Esophagus muscularis mucosa (tissue), 4 donors: ENCODE measurements around the gene ADCY1. TPM values are rescaled to one million over a fixed set of nuclear protein-coding genes. Genes with fewer than 3 reads are reported as not detected.

Experiments
- DNase-seq: peaks from one replicate; pipeline ENCODE4 v3.0.0-alpha.2; 2017; ENCODE audit errors: extremely low spot score
- H3K27ac ChIP-seq, 4 donors: fragments of 200-600 bp; sonication (generic); replicated peaks in 1 of 4; 1 replicate in 3 of 4; 2 replicates in 1 of 4; pipeline ENCODE4 v1.5.1; 2016 to 2019; ENCODE audit warnings: mild to moderate bottlenecking in 1 of 4
- H3K27me3 ChIP-seq, 4 donors: fragments of 200-600 bp; sonication (generic); one replicate each; pipeline versions ENCODE4 v1.5.1 to v1.6.0; 2016 to 2019
- H3K36me3 ChIP-seq, 4 donors: fragments of 200-600 bp; sonication (generic); one replicate each; pipeline ENCODE4 v1.5.1; 2016 to 2019
- H3K4me1 ChIP-seq, 4 donors: fragments of 200-600 bp; sonication (generic); one replicate each; pipeline ENCODE4 v1.5.1; 2016 to 2019
- H3K4me3 ChIP-seq, 4 donors: fragments of 200-600 bp; sonication (generic); 1 replicate in 2 of 4; 2 replicates in 2 of 4; pipeline ENCODE4 v1.5.1; 2016 to 2019; ENCODE audit warnings: mild to moderate bottlenecking in 4 of 4, moderate library complexity in 1 of 4
- H3K9me3 ChIP-seq, 4 donors: fragments of 200-600 bp; sonication (generic); 1 replicate in 3 of 4; 2 replicates in 1 of 4; pipeline ENCODE4 v1.5.1; 2016 to 2019
- CTCF ChIP-seq, 3 experiments: fragments of 200-600 bp in 2 of 3; fragments of 450-650 bp in 1 of 3; sonication (generic) in 2 of 3; IDR thresholded peaks; one replicate each; pipeline ENCODE4 v1.5.1; 2017 to 2019; ENCODE audit warnings: antibody characterized with exemption in 3 of 3, mild to moderate bottlenecking in 2 of 3, moderate library complexity in 1 of 3
- EP300 ChIP-seq: sonication (generic); formaldehyde crosslinking; IDR thresholded peaks from one replicate; pipeline ENCODE4 v1.6.1; 2017; ENCODE audit warnings: antibody characterized with exemption
- POLR2A ChIP-seq: fragments of 450-650 bp; IDR thresholded peaks from one replicate; pipeline ENCODE4 v1.6.1; 2017; ENCODE audit warnings: antibody characterized with exemption, moderate library complexity, mild to moderate bottlenecking, low read depth
- POLR2AphosphoS5 ChIP-seq, 2 donors: sonication (generic); formaldehyde crosslinking; IDR thresholded peaks; one replicate each; pipeline ENCODE4 v1.6.1; 2017; ENCODE audit warnings: antibody characterized with exemption in 2 of 2
- WGBS: methylation state at CpG from one replicate; pipeline ENCODE4 v1.1.5; 2018; 5-methylcytosine and 5-hydroxymethylcytosine counted together
- intact Hi-C: fragments of 100-400 bp; cut with DNase I; formaldehyde crosslinking; loops from one replicate; pipeline ENCODE4 v1.15.1; 2023
- total RNA-seq, 4 donors: library from RNA; depleted of rRNA; stranded (reverse); fragments of >200 nt; gene quantifications; one replicate each; pipeline versions ENCODE4 v1.1.0 to v1.2.1, GENCODE V29; 2016

ADCY1 gene
- total RNA-seq, 4 donors from 2014 or later: 0.42 to 2.1 (median 1.2) TPM

- no peaks in the 10 kb centered on the region for H3K27me3 ChIP-seq
- no peak overlapping the region for H3K4me3 ChIP-seq
- no peaks in the 10 kb centered on the region for H3K36me3 ChIP-seq
- DNase-seq: no peak
- intact Hi-C loops: no loop called here
- H3K27ac ChIP-seq: no peak overlapping the region
- WGBS: 80% methylated on average over 3 of the region's 9 CpGs
- H3K9me3 ChIP-seq: peaks cover 0 to 32% (median 17%) of the 10 kb centered on the region in 4 donors
- TF ChIP-seq POLR2AphosphoS5 (IDR thresholded peaks at IDR 0.05): no peak
- TF ChIP-seq CTCF (IDR thresholded peaks at IDR 0.05): no peak
- TF ChIP-seq POLR2A: no peak
- no peak for TF ChIP-seq EP300
- no peaks in the 10 kb centered on the region for H3K4me1 ChIP-seq
These were observed 47.9 kb downstream of the ADCY1 start for GRCh38 chr7:45622058-45622457.

- Histone ChIP-seq H3K4me3 (no peak overlapping the region), H3K36me3 (no peaks in the 10 kb centered on the region), H3K9me3 (peaks cover 0 to 21% (median 13%) of the 10 kb centered on the region in 4 donors), H3K27ac (no peak overlapping the region), H3K27me3 (no peaks in the 10 kb centered on the region), H3K4me1 (no peaks in the 10 kb centered on the region)
- intact Hi-C loops: no loop called here
- DNase-seq: no peak
- 91% methylated on average over 7 of the region's 7 CpGs for WGBS
- no peak for TF ChIP-seq EP300
- no peak for TF ChIP-seq POLR2A
- no peak for TF ChIP-seq CTCF (IDR thresholded peaks at IDR 0.05)
- no peak for TF ChIP-seq POLR2AphosphoS5 (IDR thresholded peaks at IDR 0.05)
These were observed 49.0 kb downstream of the ADCY1 start for GRCh38 chr7:45623157-45623556.

- H3K4me1 ChIP-seq: no peaks in the 10 kb centered on the region
- H3K27ac ChIP-seq: no peak overlapping the region
- no peaks in the 10 kb centered on the region for H3K27me3 ChIP-seq
- intact Hi-C loops: no loop called here
- peak; percentile 87 for DNase-seq
- no peak for TF ChIP-seq POLR2AphosphoS5 (IDR thresholded peaks at IDR 0.05)
- no peak overlapping the region for H3K4me3 ChIP-seq
- H3K36me3 ChIP-seq: no peaks in the 10 kb centered on the region
- 72% methylated on average over 8 of the region's 9 CpGs for WGBS
- peaks cover 0 to 18% (median 13%) of the 10 kb centered on the region in 4 donors for H3K9me3 ChIP-seq
These were observed 49.7 kb downstream of the ADCY1 start for GRCh38 chr7:45623740-45624391.

GRCh38 chr7:45624392-45624760, 50.2 kb downstream of the ADCY1 start:
- no peak for DNase-seq
- Histone ChIP-seq H3K4me3 (no peak overlapping the region), H3K4me1 (no peaks in the 10 kb centered on the region), H3K9me3 (peaks cover 0 to 18% (median 13%) of the 10 kb centered on the region in 4 donors), H3K27me3 (no peaks in the 10 kb centered on the region), H3K27ac (no peak overlapping the region), H3K36me3 (no peaks in the 10 kb centered on the region)
- intact Hi-C loops: no loop called here
- TF ChIP-seq POLR2A (no peak), CTCF (IDR thresholded peaks at IDR 0.05) (no peak), POLR2AphosphoS5 (IDR thresholded peaks at IDR 0.05) (no peak), EP300 (no peak)

- Histone ChIP-seq H3K4me1 (no peaks in the 10 kb centered on the region), H3K4me3 (no peak overlapping the region), H3K36me3 (no peaks in the 10 kb centered on the region), H3K27me3 (no peaks in the 10 kb centered on the region), H3K9me3 (peaks cover 0 to 18% (median 14%) of the 10 kb centered on the region in 4 donors), H3K27ac (no peak overlapping the region)
- 85% methylated on average over 7 of the region's 7 CpGs for WGBS
- TF ChIP-seq CTCF (IDR thresholded peaks at IDR 0.05) (no peak), POLR2A (no peak), EP300 (no peak), POLR2AphosphoS5 (IDR thresholded peaks at IDR 0.05) (no peak)
- no peak for DNase-seq
- intact Hi-C loops: no loop called here
These were observed 50.9 kb downstream of the ADCY1 start for GRCh38 chr7:45625067-45625466.
